BLaER1 treated with 17β-estradiol and CSF1 and Interleukin-3, amounts not matched to agents 10 nM and 100 nM (cell line): Measurements from ENCODE around the gene SLC35F1.
A peak's percentile ranks its signal among the peaks of the same experiment; 100 is the strongest.

Experiments used
- H3K27ac ChIP-seq, 11 experiments: shearing (Covaris generic); formaldehyde crosslinking; 2 replicates each; pipeline ENCODE4 v1.8.1; 2022
- H3K27me3 ChIP-seq, 11 experiments: shearing (Covaris generic); formaldehyde crosslinking; 2 replicates each; pipeline ENCODE4 v1.8.1; 2022
- H3K36me3 ChIP-seq, 11 experiments: shearing (Covaris generic); formaldehyde crosslinking; 2 replicates each; pipeline ENCODE4 v1.8.1; 2022
- H3K4me1 ChIP-seq, 10 experiments: shearing (Covaris generic); formaldehyde crosslinking; 2 replicates each; pipeline ENCODE4 v1.8.1; 2022
- H3K4me2 ChIP-seq, 11 experiments: shearing (Covaris generic); formaldehyde crosslinking; 2 replicates each; pipeline ENCODE4 v1.8.1; 2022
- H3K4me3 ChIP-seq, 10 experiments: shearing (Covaris generic); formaldehyde crosslinking; 2 replicates each; pipeline ENCODE4 v1.8.1; 2022
- H3K9ac ChIP-seq, 11 experiments: shearing (Covaris generic); formaldehyde crosslinking; 2 replicates each; pipeline ENCODE4 v1.8.1; 2022
- H3K9me3 ChIP-seq, 11 experiments: shearing (Covaris generic); formaldehyde crosslinking; replicated peaks in 1 of 11; 2 replicates each; pipeline ENCODE4 v1.8.1; 2022
- H4K20me1 ChIP-seq, 11 experiments: shearing (Covaris generic); formaldehyde crosslinking; 2 replicates each; pipeline ENCODE4 v1.8.1; 2022
- Cebpa-rat ChIP-seq, 11 experiments: shearing (Covaris generic); IDR thresholded peaks; 2 replicates each; pipeline ENCODE4 v1.8.1; 2022

SLC35F1 gene

DNA sequence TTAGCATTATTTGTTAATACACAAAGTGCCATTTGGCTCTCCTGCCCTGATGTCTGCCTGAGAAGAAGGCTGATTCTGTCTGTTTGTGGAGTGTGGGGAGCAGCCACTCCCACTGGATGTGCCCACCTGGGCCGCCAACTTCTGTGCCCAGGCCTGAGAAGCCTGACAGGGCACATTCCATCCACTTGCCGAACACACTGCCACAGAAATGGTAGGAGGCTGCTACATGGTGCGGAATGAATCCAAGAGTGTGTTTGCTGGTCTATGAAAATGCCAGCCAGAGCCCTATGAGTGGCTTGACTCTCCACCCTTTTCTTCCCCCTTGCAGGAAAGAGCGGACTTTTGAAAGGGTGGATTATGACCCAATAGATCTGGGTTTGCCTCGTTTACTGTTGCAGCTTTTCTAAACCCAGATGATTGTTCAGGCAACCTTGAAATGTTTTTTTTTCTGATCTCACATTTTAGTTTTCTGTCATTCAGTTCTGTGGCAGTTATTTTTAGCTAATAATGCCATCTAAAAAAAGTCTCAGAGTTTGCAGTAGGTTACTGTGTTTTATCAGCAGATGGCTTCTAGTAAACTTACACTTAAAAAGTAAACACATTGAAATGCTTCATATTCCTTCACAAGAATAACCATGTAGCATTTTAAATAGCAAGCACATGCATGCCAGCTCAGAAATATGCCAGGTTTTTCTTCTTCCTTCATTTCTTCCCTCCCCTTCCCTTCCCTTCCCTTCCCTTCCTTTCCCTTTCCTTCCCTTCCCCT, 196.5 kb downstream of the SLC35F1 start:
- H3K4me3 ChIP-seq = no peak overlapping the region
- peak overlapping the region; percentile 28 to 87 (median 63); a peak in 21 of 22 replicates for H3K4me2 ChIP-seq
- peaks cover 11 to 19% (median 15%) of the 10 kb centered on the region in 11 experiments; a peak in 21 of 22 replicates for H3K9me3 ChIP-seq
- peaks cover 30 to 43% (median 37%) of the 10 kb centered on the region in 10 experiments for H3K4me1 ChIP-seq
- H3K9ac ChIP-seq = no peak overlapping the region
- no peaks in the 10 kb centered on the region for H3K27me3 ChIP-seq
- no peak for TF ChIP-seq Cebpa-rat (IDR thresholded peaks at IDR 0.05)
- no peaks in the 10 kb centered on the region for H4K20me1 ChIP-seq
- H3K36me3 ChIP-seq = no peaks in the 10 kb centered on the region
- no peak overlapping the region for H3K27ac ChIP-seq

DNA sequence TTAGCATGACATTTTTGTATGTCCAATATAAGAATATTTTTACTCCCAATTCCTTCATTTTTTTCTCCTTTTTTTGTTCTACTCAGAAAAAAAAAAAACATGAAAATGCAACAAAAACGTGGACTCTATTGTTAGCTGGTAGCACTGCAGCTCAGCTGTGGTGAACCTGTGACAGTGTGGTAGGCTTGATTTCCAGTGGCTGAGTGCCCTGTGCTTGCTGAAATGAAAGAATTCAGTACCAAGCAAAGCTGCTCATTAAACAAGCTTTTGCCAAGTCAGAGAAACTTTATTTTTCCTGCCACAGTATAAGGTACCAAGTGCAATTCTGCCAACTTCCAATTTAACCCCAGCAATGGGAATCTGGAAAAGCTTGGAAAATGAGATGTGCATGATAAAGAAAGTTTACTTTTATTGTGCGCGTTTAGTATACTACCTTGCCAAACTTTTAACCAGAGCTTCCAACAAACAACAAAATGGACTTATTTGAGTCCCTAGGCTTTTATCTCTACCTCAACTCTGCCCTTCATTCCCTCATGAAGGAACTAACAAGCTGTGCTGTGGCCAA, 215.2 kb downstream of the SLC35F1 start:
- Histone ChIP-seq H3K9ac (no peak overlapping the region), H3K36me3 (no peaks in the 10 kb centered on the region), H3K27me3 (no peaks in the 10 kb centered on the region), H3K4me1 (peaks cover 0 to 15% (median 7%) of the 10 kb centered on the region in 10 experiments; a peak in 9 of 20 replicates), H3K4me3 (no peak overlapping the region), H3K4me2 (no peak overlapping the region), H3K27ac (no peak overlapping the region), H3K9me3 (0 out of 22 replicates have a peak, but pooled peaks cover 0 to 4% (median 0%) of the 10 kb centered on the region in 11 experiments), H4K20me1 (no peaks in the 10 kb centered on the region)
- no peak for TF ChIP-seq Cebpa-rat (IDR thresholded peaks at IDR 0.05)

DNA sequence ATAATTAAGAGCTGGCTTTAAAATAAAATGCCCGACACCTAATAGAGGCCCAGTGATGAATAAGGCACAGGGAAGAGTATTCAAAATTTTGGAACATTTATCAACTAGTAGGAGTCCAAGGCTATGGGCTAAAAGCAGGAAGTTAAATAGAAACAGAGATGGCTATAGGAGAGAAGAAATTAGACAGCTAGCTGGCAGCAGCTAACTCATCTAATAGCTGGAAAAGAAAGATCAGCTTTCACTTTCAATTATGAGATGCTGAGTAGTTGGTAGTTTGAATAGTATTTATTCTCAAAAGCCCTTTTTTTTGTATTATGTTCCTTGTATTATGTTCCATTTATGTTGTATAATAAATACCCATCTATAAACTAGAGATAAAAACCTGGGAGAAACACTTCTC, 215.7 kb downstream of the SLC35F1 start:
- Histone ChIP-seq H3K9me3 (0 out of 22 replicates have a peak, but pooled peaks cover 0 to 4% (median 0%) of the 10 kb centered on the region in 11 experiments), H3K36me3 (no peaks in the 10 kb centered on the region), H3K4me3 (no peak overlapping the region), H3K27ac (no peak overlapping the region), H3K9ac (no peak overlapping the region), H4K20me1 (no peaks in the 10 kb centered on the region), H3K27me3 (no peaks in the 10 kb centered on the region), H3K4me1 (peaks cover 0 to 14% (median 7%) of the 10 kb centered on the region in 10 experiments; a peak in 9 of 20 replicates), H3K4me2 (no peak overlapping the region)
- no peak for TF ChIP-seq Cebpa-rat (IDR thresholded peaks at IDR 0.05)

DNA sequence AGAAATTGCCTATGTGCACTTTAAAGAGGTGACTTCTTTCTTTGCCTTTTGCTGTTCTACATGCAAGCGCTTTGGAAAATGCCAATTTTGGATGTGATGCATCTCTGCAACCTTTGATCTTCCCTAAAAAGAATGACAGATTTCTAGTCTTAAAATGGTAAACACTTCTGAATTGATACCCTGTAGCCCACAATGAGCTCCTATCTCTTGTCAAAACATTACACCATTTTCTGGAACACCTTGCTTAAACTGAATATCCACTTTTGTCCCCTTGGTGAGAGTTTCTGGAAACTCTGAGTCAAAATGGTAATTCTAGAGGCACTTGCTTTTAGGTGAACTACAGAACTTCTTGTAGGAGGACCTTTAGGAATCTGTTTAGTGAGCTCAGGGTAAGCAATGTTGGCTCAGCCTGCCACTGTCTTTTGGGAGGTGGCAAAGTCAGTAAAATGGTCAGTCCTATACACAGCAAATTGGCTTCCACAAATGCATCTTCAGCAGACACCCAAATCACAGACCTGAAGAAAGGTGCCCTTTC, 216.5 kb downstream of the SLC35F1 start:
- no peak overlapping the region for H3K9ac ChIP-seq
- H3K4me2 ChIP-seq = no peak overlapping the region
- no peaks in the 10 kb centered on the region for H4K20me1 ChIP-seq
- no peak overlapping the region for H3K4me3 ChIP-seq
- H3K36me3 ChIP-seq = no peaks in the 10 kb centered on the region
- no peak for TF ChIP-seq Cebpa-rat (IDR thresholded peaks at IDR 0.05)
- peaks cover 0 to 7% (median 3%) of the 10 kb centered on the region in 10 experiments; a peak in 9 of 20 replicates for H3K4me1 ChIP-seq
- no peaks in the 10 kb centered on the region for H3K27me3 ChIP-seq
- H3K9me3 ChIP-seq = 0 out of 22 replicates have a peak, but pooled peaks cover 0 to 4% (median 0%) of the 10 kb centered on the region in 11 experiments
- no peak overlapping the region for H3K27ac ChIP-seq

DNA sequence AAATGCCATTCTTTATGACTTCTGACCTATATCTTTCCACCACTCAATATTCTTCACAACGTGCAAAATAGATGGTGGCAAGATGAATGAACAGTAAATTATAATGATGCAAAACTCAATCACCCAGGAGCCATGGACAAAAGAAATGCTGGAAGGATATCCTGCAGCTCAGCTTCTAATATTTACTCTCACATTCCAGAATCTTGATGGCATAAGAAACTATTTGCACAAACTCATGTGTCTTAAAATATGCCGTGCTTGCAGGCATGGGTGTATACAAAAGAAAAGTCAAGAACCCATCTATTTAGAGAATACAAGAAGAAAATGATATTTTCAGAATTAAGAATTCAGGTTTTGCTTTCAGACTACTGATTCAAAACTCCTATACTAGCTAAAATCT, 217.8 kb downstream of the SLC35F1 start:
- no peak overlapping the region for H3K9ac ChIP-seq
- H3K4me2 ChIP-seq = no peak overlapping the region

DNA sequence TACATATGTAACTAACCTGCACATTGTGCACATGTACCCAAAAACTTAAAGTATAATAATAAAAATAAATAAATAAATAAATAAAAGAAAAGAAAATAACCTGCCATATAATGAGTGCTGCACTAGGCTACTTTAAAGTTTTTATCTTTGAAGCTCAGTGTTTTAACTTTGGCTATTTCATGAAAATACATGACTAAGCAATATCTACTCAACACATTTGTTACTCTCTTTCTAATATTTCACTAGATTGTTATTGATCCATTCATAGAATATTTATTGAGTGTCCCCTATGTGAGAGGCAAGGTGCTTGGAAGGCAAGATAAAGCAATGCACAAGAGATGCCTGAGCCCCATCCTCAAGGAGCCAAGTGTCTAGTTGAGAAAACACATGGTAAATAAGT, 221.7 kb downstream of the SLC35F1 start:
- 0 out of 22 replicates have a peak, but pooled peaks cover 0 to 4% (median 0%) of the 10 kb centered on the region in 11 experiments for H3K9me3 ChIP-seq
- no peaks in the 10 kb centered on the region for H3K36me3 ChIP-seq
- no peak overlapping the region for H3K27ac ChIP-seq
- no peaks in the 10 kb centered on the region for H3K27me3 ChIP-seq
- no peak overlapping the region for H3K4me3 ChIP-seq
- H3K4me1 ChIP-seq = no peaks in the 10 kb centered on the region
- TF ChIP-seq Cebpa-rat (IDR thresholded peaks at IDR 0.05) = no peak
- no peak overlapping the region for H3K9ac ChIP-seq
- H3K4me2 ChIP-seq = no peak overlapping the region
- H4K20me1 ChIP-seq = no peaks in the 10 kb centered on the region

More for the DNA sequence above, 217.8 kb downstream of the SLC35F1 start:
- Histone ChIP-seq H3K4me3 (no peak overlapping the region), H3K9me3 (0 out of 22 replicates have a peak, but pooled peaks cover 0 to 4% (median 0%) of the 10 kb centered on the region in 11 experiments), H3K36me3 (no peaks in the 10 kb centered on the region), H3K27me3 (no peaks in the 10 kb centered on the region), H3K27ac (no peak overlapping the region), H3K4me1 (no peaks in the 10 kb centered on the region), H4K20me1 (no peaks in the 10 kb centered on the region)
- TF ChIP-seq Cebpa-rat (IDR thresholded peaks at IDR 0.05) = no peak

DNA sequence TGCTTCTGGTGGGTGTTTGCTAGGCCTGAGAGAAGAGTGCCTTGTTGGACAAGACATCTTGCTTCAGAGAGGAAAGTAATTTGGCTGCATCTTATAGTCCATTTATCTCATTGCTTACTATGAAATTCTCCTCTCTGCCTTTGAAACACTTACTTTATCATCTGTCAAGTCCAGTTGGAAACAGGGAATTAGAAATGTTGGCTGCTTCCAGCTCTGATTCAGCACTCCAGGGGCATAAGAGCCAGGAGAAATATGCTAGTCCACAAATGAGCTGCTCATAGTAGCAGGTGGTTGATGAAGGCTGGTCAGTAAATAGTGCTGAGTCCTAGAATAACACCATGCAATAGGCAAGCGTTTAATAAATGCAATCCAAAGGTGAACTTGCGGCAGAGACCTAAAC, 227.1 kb downstream of the SLC35F1 start:
- no peak overlapping the region for H3K4me3 ChIP-seq
- TF ChIP-seq Cebpa-rat (IDR thresholded peaks at IDR 0.05) = no peak
- no peak overlapping the region for H3K4me2 ChIP-seq
- H3K9ac ChIP-seq = no peak overlapping the region
- H3K36me3 ChIP-seq = no peaks in the 10 kb centered on the region
- no peaks in the 10 kb centered on the region for H3K4me1 ChIP-seq
- H3K9me3 ChIP-seq = no peaks in the 10 kb centered on the region
- no peaks in the 10 kb centered on the region for H4K20me1 ChIP-seq
- H3K27me3 ChIP-seq = no peaks in the 10 kb centered on the region
- no peak overlapping the region for H3K27ac ChIP-seq

DNA sequence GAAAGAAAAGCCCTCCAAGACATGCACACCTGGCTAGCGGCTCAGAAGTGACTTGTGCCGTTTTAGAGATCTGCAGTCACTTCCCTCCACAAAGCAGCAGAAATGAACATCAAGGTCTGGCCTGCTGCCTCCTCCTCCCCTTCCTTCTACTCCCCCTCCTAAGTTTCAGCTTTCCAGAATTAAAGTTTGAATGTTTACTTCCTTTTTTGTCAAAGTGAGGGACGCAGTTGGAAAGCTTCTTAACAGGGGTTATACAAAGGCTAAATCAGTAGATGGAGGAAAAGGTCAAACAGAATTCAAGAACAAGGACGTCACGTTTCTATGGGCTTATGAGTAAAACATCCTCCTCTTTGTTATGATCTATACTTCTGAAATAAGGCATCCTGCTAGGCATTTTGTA, 227.7 kb downstream of the SLC35F1 start:
- H3K27ac ChIP-seq = no peak overlapping the region
- no peaks in the 10 kb centered on the region for H3K4me1 ChIP-seq
- no peak for TF ChIP-seq Cebpa-rat (IDR thresholded peaks at IDR 0.05)
- no peaks in the 10 kb centered on the region for H3K9me3 ChIP-seq
- no peaks in the 10 kb centered on the region for H4K20me1 ChIP-seq
- H3K9ac ChIP-seq = no peak overlapping the region
- no peaks in the 10 kb centered on the region for H3K27me3 ChIP-seq
- H3K4me3 ChIP-seq = no peak overlapping the region
- H3K4me2 ChIP-seq = no peak overlapping the region
- no peaks in the 10 kb centered on the region for H3K36me3 ChIP-seq

DNA sequence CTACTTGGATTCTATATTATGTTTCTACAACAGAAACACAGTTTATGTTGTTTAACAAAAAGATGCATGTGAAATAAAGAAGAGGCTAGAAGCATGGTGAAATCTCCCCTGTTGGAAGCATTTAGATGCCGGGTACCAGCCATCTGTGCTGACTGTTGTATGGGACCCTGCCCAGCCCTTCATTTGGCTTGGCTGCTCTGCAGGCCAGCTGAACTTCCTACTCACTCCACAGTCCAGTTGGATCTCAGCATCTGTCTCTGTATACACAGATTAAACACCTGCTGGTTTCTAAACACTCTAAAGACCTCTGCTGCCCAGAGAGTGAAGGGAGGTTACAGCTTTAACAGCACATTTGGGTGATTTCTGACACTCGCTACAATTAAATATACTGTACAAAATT, 228.3 kb downstream of the SLC35F1 start:
- Histone ChIP-seq H3K9ac (no peak overlapping the region), H3K4me2 (no peak overlapping the region), H3K36me3 (no peaks in the 10 kb centered on the region), H3K9me3 (no peaks in the 10 kb centered on the region), H3K27me3 (no peaks in the 10 kb centered on the region), H3K4me3 (no peak overlapping the region), H3K27ac (no peak overlapping the region), H3K4me1 (no peaks in the 10 kb centered on the region), H4K20me1 (no peaks in the 10 kb centered on the region)
- TF ChIP-seq Cebpa-rat (IDR thresholded peaks at IDR 0.05) = no peak
